Stomach (tissue), 4 donors: Measurements from ENCODE around the gene FAM9C.
"Not testable (repeated sequence)": the region's sequence is repeated elsewhere in the genome, so short reads cannot be mapped to it uniquely, and the experiment has no call there.

Source experiments
- EP300 ChIP-seq: sonication (generic); formaldehyde crosslinking; IDR thresholded peaks from one replicate; pipeline ENCODE4 v1.6.1; 2017; ENCODE audit warnings: antibody characterized with exemption
- POLR2A ChIP-seq, 4 donors: fragments of 450-650 bp; IDR thresholded peaks; one replicate each; pipeline ENCODE4 v1.6.1; 2016; ENCODE audit warnings: antibody characterized with exemption in 4 of 4, control low read depth in 2 of 4, mild to moderate bottlenecking in 1 of 4, moderate library complexity in 1 of 4

- not testable (repeated sequence) for TF ChIP-seq EP300; POLR2A (IDR thresholded peaks at IDR 0.05)
Measured at GRCh38 chrX:13062331-13062730, 17.9 kb upstream of the FAM9C start.
